ENCODE results near the gene STUM.

The STUM gene

GRCh38 chr1:226618380-226618779 lies 69.8 kb downstream of the STUM start:
- no peak for DNase-seq
- Histone ChIP-seq H3K27me3 (replicated peaks; ENCODE audit: control insufficient read depth, insufficient read depth, low read length, poor library complexity, severe bottlenecking) (no peaks in the 10 kb centered on the region), H3K36me3 (ENCODE audit: control insufficient read depth, insufficient read depth, low read length) (no peaks in the 10 kb centered on the region), H3K9me3 (ENCODE audit: control insufficient read depth, low read length) (no peaks in the 10 kb centered on the region), H3K4me1 (ENCODE audit: control insufficient read depth, insufficient read depth, low read length, poor library complexity, severe bottlenecking) (no peaks in the 10 kb centered on the region), H3K4me3 (ENCODE audit: insufficient read depth, low read depth, low read length, poor library complexity, severe bottlenecking) (no peak overlapping the region), H3K27ac (ENCODE audit: insufficient read depth, low read length, poor library complexity, severe bottlenecking) (no peak overlapping the region)

- Histone ChIP-seq H3K4me3 (ENCODE audit: insufficient read depth, low read depth, low read length, poor library complexity, severe bottlenecking) (no peak overlapping the region), H3K36me3 (ENCODE audit: control insufficient read depth, insufficient read depth, low read length) (no peaks in the 10 kb centered on the region), H3K4me1 (ENCODE audit: control insufficient read depth, insufficient read depth, low read length, poor library complexity, severe bottlenecking) (no peaks in the 10 kb centered on the region), H3K27me3 (replicated peaks; ENCODE audit: control insufficient read depth, insufficient read depth, low read length, poor library complexity, severe bottlenecking) (no peaks in the 10 kb centered on the region), H3K9me3 (ENCODE audit: control insufficient read depth, low read length) (no peaks in the 10 kb centered on the region), H3K27ac (ENCODE audit: insufficient read depth, low read length, poor library complexity, severe bottlenecking) (no peak overlapping the region)
- DNase-seq, result no peak
Measured at GRCh38 chr1:226619031-226619430, 70.5 kb downstream of the STUM start.

- Histone ChIP-seq H3K27ac (ENCODE audit: insufficient read depth, low read length, poor library complexity, severe bottlenecking) (no peak overlapping the region), H3K9me3 (ENCODE audit: control insufficient read depth, low read length) (no peaks in the 10 kb centered on the region), H3K36me3 (ENCODE audit: control insufficient read depth, insufficient read depth, low read length) (no peaks in the 10 kb centered on the region), H3K27me3 (replicated peaks; ENCODE audit: control insufficient read depth, insufficient read depth, low read length, poor library complexity, severe bottlenecking) (no peaks in the 10 kb centered on the region), H3K4me3 (ENCODE audit: insufficient read depth, low read depth, low read length, poor library complexity, severe bottlenecking) (no peak overlapping the region), H3K4me1 (ENCODE audit: control insufficient read depth, insufficient read depth, low read length, poor library complexity, severe bottlenecking) (no peaks in the 10 kb centered on the region)
- no peak for DNase-seq
Measured at GRCh38 chr1:226622012-226622411, 73.4 kb downstream of the STUM start.

- no peaks in the 10 kb centered on the region for H3K36me3 ChIP-seq (ENCODE audit: control insufficient read depth, insufficient read depth, low read length)
- no peak overlapping the region for H3K27ac ChIP-seq (ENCODE audit: insufficient read depth, low read length, poor library complexity, severe bottlenecking)
- no peaks in the 10 kb centered on the region for H3K9me3 ChIP-seq (ENCODE audit: control insufficient read depth, low read length)
- H3K4me3 ChIP-seq (ENCODE audit: insufficient read depth, low read depth, low read length, poor library complexity, severe bottlenecking), result no peak overlapping the region
- DNase-seq, result no peak
- no peaks in the 10 kb centered on the region for H3K27me3 ChIP-seq (replicated peaks; ENCODE audit: control insufficient read depth, insufficient read depth, low read length, poor library complexity, severe bottlenecking)
- no peaks in the 10 kb centered on the region for H3K4me1 ChIP-seq (ENCODE audit: control insufficient read depth, insufficient read depth, low read length, poor library complexity, severe bottlenecking)
Measured at GRCh38 chr1:226624526-226624925, 76.0 kb downstream of the STUM start.

- H3K4me1 ChIP-seq (ENCODE audit: control insufficient read depth, insufficient read depth, low read length, poor library complexity, severe bottlenecking), result no peaks in the 10 kb centered on the region
Measured at GRCh38 chr1:226625326-226625725, 76.8 kb downstream of the STUM start.

GRCh38 chr1:226625832-226626576 lies 77.4 kb downstream of the STUM start:
- DNase-seq, result no peak
- no peaks in the 10 kb centered on the region for H3K4me1 ChIP-seq (ENCODE audit: control insufficient read depth, insufficient read depth, low read length, poor library complexity, severe bottlenecking)
- peaks cover 3% of the 10 kb centered on the region for H3K36me3 ChIP-seq (ENCODE audit: control insufficient read depth, insufficient read depth, low read length)
- no peak overlapping the region for H3K27ac ChIP-seq (ENCODE audit: insufficient read depth, low read length, poor library complexity, severe bottlenecking)
- peak overlapping the region; percentile 37 for H3K4me3 ChIP-seq (ENCODE audit: insufficient read depth, low read depth, low read length, poor library complexity, severe bottlenecking)
- H3K27me3 ChIP-seq (replicated peaks; ENCODE audit: control insufficient read depth, insufficient read depth, low read length, poor library complexity, severe bottlenecking), result no peaks in the 10 kb centered on the region
- no peaks in the 10 kb centered on the region for H3K9me3 ChIP-seq (ENCODE audit: control insufficient read depth, low read length)

More at GRCh38 chr1:226625326-226625725, 76.8 kb downstream of the STUM start:
- H3K27me3 ChIP-seq (replicated peaks; ENCODE audit: control insufficient read depth, insufficient read depth, low read length, poor library complexity, severe bottlenecking), result no peaks in the 10 kb centered on the region
- DNase-seq, result no peak
- no peaks in the 10 kb centered on the region for H3K36me3 ChIP-seq (ENCODE audit: control insufficient read depth, insufficient read depth, low read length)
- no peak overlapping the region for H3K4me3 ChIP-seq (ENCODE audit: insufficient read depth, low read depth, low read length, poor library complexity, severe bottlenecking)
- H3K27ac ChIP-seq (ENCODE audit: insufficient read depth, low read length, poor library complexity, severe bottlenecking), result no peak overlapping the region
- H3K9me3 ChIP-seq (ENCODE audit: control insufficient read depth, low read length), result no peaks in the 10 kb centered on the region

- H3K4me1 ChIP-seq (ENCODE audit: control insufficient read depth, insufficient read depth, low read length, poor library complexity, severe bottlenecking), result no peaks in the 10 kb centered on the region
- H3K27me3 ChIP-seq (replicated peaks; ENCODE audit: control insufficient read depth, insufficient read depth, low read length, poor library complexity, severe bottlenecking), result no peaks in the 10 kb centered on the region
- H3K4me3 ChIP-seq (ENCODE audit: insufficient read depth, low read depth, low read length, poor library complexity, severe bottlenecking), result peak overlapping the region; percentile 37
- peaks cover 9% of the 10 kb centered on the region for H3K36me3 ChIP-seq (ENCODE audit: control insufficient read depth, insufficient read depth, low read length)
- no peak overlapping the region for H3K27ac ChIP-seq (ENCODE audit: insufficient read depth, low read length, poor library complexity, severe bottlenecking)
- DNase-seq, result peak; percentile 57 to 58 (median 58)
- H3K9me3 ChIP-seq (ENCODE audit: control insufficient read depth, low read length), result no peaks in the 10 kb centered on the region
Measured at GRCh38 chr1:226626577-226626956, 78.0 kb downstream of the STUM start.

GRCh38 chr1:226627050-226627755 lies 78.6 kb downstream of the STUM start:
- no peaks in the 10 kb centered on the region for H3K9me3 ChIP-seq (ENCODE audit: control insufficient read depth, low read length)
- H3K27me3 ChIP-seq (replicated peaks; ENCODE audit: control insufficient read depth, insufficient read depth, low read length, poor library complexity, severe bottlenecking), result no peaks in the 10 kb centered on the region
- H3K4me1 ChIP-seq (ENCODE audit: control insufficient read depth, insufficient read depth, low read length, poor library complexity, severe bottlenecking), result no peaks in the 10 kb centered on the region
- H3K4me3 ChIP-seq (ENCODE audit: insufficient read depth, low read depth, low read length, poor library complexity, severe bottlenecking), result no peak overlapping the region
- no peak overlapping the region for H3K27ac ChIP-seq (ENCODE audit: insufficient read depth, low read length, poor library complexity, severe bottlenecking)
- peaks cover 15% of the 10 kb centered on the region for H3K36me3 ChIP-seq (ENCODE audit: control insufficient read depth, insufficient read depth, low read length)
- DNase-seq, result no peak

- DNase-seq, result no peak
- no peak overlapping the region for H3K27ac ChIP-seq (ENCODE audit: insufficient read depth, low read length, poor library complexity, severe bottlenecking)
- H3K27me3 ChIP-seq (replicated peaks; ENCODE audit: control insufficient read depth, insufficient read depth, low read length, poor library complexity, severe bottlenecking), result no peaks in the 10 kb centered on the region
- H3K36me3 ChIP-seq (ENCODE audit: control insufficient read depth, insufficient read depth, low read length), result peaks cover 21% of the 10 kb centered on the region
- H3K9me3 ChIP-seq (ENCODE audit: control insufficient read depth, low read length), result no peaks in the 10 kb centered on the region
- no peak overlapping the region for H3K4me3 ChIP-seq (ENCODE audit: insufficient read depth, low read depth, low read length, poor library complexity, severe bottlenecking)
- H3K4me1 ChIP-seq (ENCODE audit: control insufficient read depth, insufficient read depth, low read length, poor library complexity, severe bottlenecking), result no peaks in the 10 kb centered on the region
Measured at GRCh38 chr1:226627924-226628611, 79.5 kb downstream of the STUM start.
